ENCODE data around the gene OR6A2. TPM values are rescaled to one million over a fixed set of nuclear protein-coding genes. Genes with fewer than 3 reads are reported as not detected.
A peak's percentile ranks its signal among the peaks of the same experiment; 100 is the strongest.

OR6A2 gene
- total RNA-seq (2012; rRNA removed) (0.56 and 0.72 TPM in 2 replicates), polyA plus RNA-seq (2012; rRNA removed) (0.07 TPM in 1 of 2 replicates, not detected in the other), Bru-seq, nascent RNA (percentile 31 among the genes with signal in this experiment), BruChase-seq, experiment 1, labeled RNA remaining after a 6-hour chase (percentile 29 among the genes with signal in this experiment), BruChase-seq, experiment 2, labeled RNA remaining after a 2-hour chase (percentile 44 among the genes with signal in this experiment)
- polyA plus RNA-seq (2012; cell fraction: cytosol; rRNA removed), result not detected in 2 replicates
- polyA plus RNA-seq (2012; cell fraction: nucleus; rRNA removed; ENCODE audit: low replicate concordance), result 0.10 and 0.52 TPM in 2 replicates
- long read RNA-seq, result 0 reads

- no peak within 1 kb of the TSS for H2BK20ac ChIP-seq (ENCODE audit: low read depth, low read length)
- H3K9me1 ChIP-seq (ENCODE audit: insufficient read depth, low read length), result no peaks in the 10 kb centered on the region
- ATAC-seq (ENCODE audit: low read depth), result no peak
- H3K56ac ChIP-seq (ENCODE audit: extremely low read depth, insufficient read depth, low read length), result no peak within 1 kb of the TSS
- no peak within 1 kb of the TSS for H2BK5ac ChIP-seq (ENCODE audit: low read depth, low read length, poor library complexity, severe bottlenecking)
- in situ Hi-C loops (cut with MboI; ENCODE audit: low sequenced_read_pairs) (no loop called here), intact Hi-C loops (cut with micrococcal nuclease) (no loop called here), dilution Hi-C loops (cut with HindIII; ENCODE audit: low sequenced_read_pairs, unreplicated experiment) (no loop called here)
- H3K4ac ChIP-seq (ENCODE audit: low read depth, low read length), result no peak within 1 kb of the TSS
- H3K79me1 ChIP-seq (ENCODE audit: low read depth in 1 of 2, low read length in 2 of 2), result no peaks in the 10 kb centered on the region
- H3K4me3 ChIP-seq (ENCODE audit: insufficient read depth, low read depth, low read length), result no peak within 1 kb of the TSS
- no peak within 1 kb of the TSS for H3K27ac ChIP-seq (ENCODE audit: insufficient read depth, low read length)
- H3K23ac ChIP-seq (ENCODE audit: low read depth, low read length), result no peak within 1 kb of the TSS
- no peak within 1 kb of the TSS for H2BK120ac ChIP-seq (ENCODE audit: low read depth, low read length)
- no peak within 1 kb of the TSS for H4K8ac ChIP-seq (ENCODE audit: low read depth in 2 of 2, low read length in 2 of 2)
- BruUV-seq (replicated peaks), result no TSS peak
- H3K9ac ChIP-seq (ENCODE audit: low read depth, low read length), result no peak within 1 kb of the TSS
- no peaks in the 10 kb centered on the region for H3K36me3 ChIP-seq (ENCODE audit: control insufficient read depth, insufficient read depth, low read length)
- H3K9me3 ChIP-seq (ENCODE audit: control insufficient read depth, insufficient read depth, low read length), result no peaks in the 10 kb centered on the region
- no peak within 1 kb of the TSS for H2BK15ac ChIP-seq (ENCODE audit: low read depth, low read length)
- H4K91ac ChIP-seq (ENCODE audit: insufficient read depth, low read depth, low read length), result no peak within 1 kb of the TSS
- no peak within 1 kb of the TSS for H2AK5ac ChIP-seq (ENCODE audit: low read depth, low read length)
- H3K14ac ChIP-seq (replicated peaks; ENCODE audit: low read depth, low read length), result no peak within 1 kb of the TSS
- H4K5ac ChIP-seq (ENCODE audit: low read depth, low read length), result no peak within 1 kb of the TSS
- no peaks in the 10 kb centered on the region for H3K4me1 ChIP-seq (ENCODE audit: control insufficient read depth, insufficient read depth, low read length)
- CTCF ChIA-PET, result interaction anchor here (2.9 kb wide), 1 partner anchor 13 kb away, joined by 7 read pairs; no protein-coding TSS in a partner anchor
- H3K18ac ChIP-seq (ENCODE audit: low read depth, low read length), result no peak within 1 kb of the TSS
- H3K27me3 ChIP-seq (ENCODE audit: control insufficient read depth, insufficient read depth, low read length), result no peaks in the 10 kb centered on the region
- H3K4me2 ChIP-seq (ENCODE audit: low read depth, low read length), result no peak within 1 kb of the TSS
- WGBS, 2 experiments (ENCODE audit: extremely low coverage in 2 of 2, insufficient read length in 1 of 2), result no CpG with 5 or more reads among the region's 1 CpG
- POLR2A ChIA-PET (ENCODE audit: unreplicated experiment), result no interaction called here
- peak; percentile 47 for DNase-seq
- TF ChIP-seq RCOR1 (IDR thresholded peaks at IDR 0.05; ENCODE audit: insufficient replicate concordance, low read length) (no peak), BHLHE40 (IDR thresholded peaks at IDR 0.05; ENCODE audit: low read depth, low read length) (no peak), MAFK (IDR thresholded peaks at IDR 0.05; ENCODE audit: low read depth, low read length) (no peak), ELK1 (IDR thresholded peaks at IDR 0.05; ENCODE audit: borderline replicate concordance, low read depth, low read length) (no peak), CEBPB (IDR thresholded peaks at IDR 0.05; ENCODE audit: low read depth, low read length) (no peak)
- H4K20me1 ChIP-seq (ENCODE audit: insufficient read depth, low read length), result no peaks in the 10 kb centered on the region
- no peak within 1 kb of the TSS for H2AK9ac ChIP-seq (replicated peaks; ENCODE audit: low read depth, low read length, poor library complexity)
- H2AFZ ChIP-seq (replicated peaks; ENCODE audit: low read length, poor library complexity), result no peak within 1 kb of the TSS
Measured at GRCh38 chr11:6799402-6799801, at the start of gene OR6A2. Gene OR6A2, minus strand, starts transcription at chr11:6799689. Its CDS starts 3,981 bp downstream, at chr11:6795708.

Measured in IMR-90 (cell line).